Loucy (cell line): ENCODE data around the gene CABLES1.

Source experiments
- H2AFZ ChIP-seq: fragments of 200-600 bp; sonication (generic); 2 replicates; pipeline ENCODE4 v1.6.0; 2016; ENCODE audit warnings: antibody characterized with exemption, mild to moderate bottlenecking, low read length, moderate library complexity
- H3F3A ChIP-seq: fragments of 200-600 bp; 2 replicates; pipeline ENCODE4 v1.6.0; 2016; ENCODE audit warnings: antibody characterized with exemption, low read depth, mild to moderate bottlenecking
- H3K27me3 ChIP-seq: fragments of 200-600 bp; sonication (generic); 2 replicates; pipeline ENCODE4 v1.6.1; 2014; ENCODE audit warnings: low read length, mild to moderate bottlenecking; ENCODE audit not compliant: insufficient read depth, poor library complexity, severe bottlenecking
- H3K36me3 ChIP-seq: fragments of 200-600 bp; sonication (generic); 2 replicates; pipeline ENCODE4 v1.6.1; 2016; ENCODE audit warnings: low read length; ENCODE audit not compliant: insufficient read depth
- H3K4me1 ChIP-seq: fragments of 200-600 bp; sonication (generic); 2 replicates; pipeline ENCODE4 v1.5.1; 2014; ENCODE audit warnings: low read length, mild to moderate bottlenecking; ENCODE audit not compliant: insufficient read depth, poor library complexity, severe bottlenecking
- H3K4me2 ChIP-seq: fragments of 200-600 bp; sonication (generic); 2 replicates; pipeline ENCODE4 v1.6.0; 2014; ENCODE audit warnings: antibody characterized with exemption, low read length, low read depth, mild to moderate bottlenecking; ENCODE audit not compliant: poor library complexity, severe bottlenecking
- H3K4me3 ChIP-seq: fragments of 200-600 bp; sonication (generic); 2 replicates; pipeline ENCODE4 v1.5.1; 2014; ENCODE audit warnings: low read length, mild to moderate bottlenecking, mixed read lengths; ENCODE audit not compliant: poor library complexity, severe bottlenecking
- H3K79me2 ChIP-seq: fragments of 200-600 bp; sonication (generic); 2 replicates; pipeline ENCODE4 v1.6.1; 2014; ENCODE audit warnings: low read length; ENCODE audit not compliant: insufficient read depth
- H3K9ac ChIP-seq: fragments of 200-600 bp; sonication (generic); 2 replicates; pipeline ENCODE4 v1.6.0; 2014; ENCODE audit warnings: mild to moderate bottlenecking, low read depth, low read length, moderate library complexity; ENCODE audit not compliant: poor library complexity, severe bottlenecking
- H3K9me2 ChIP-seq: fragments of 200-600 bp; sonication (generic); replicated peaks from 2 replicates; pipeline ENCODE4 v1.6.1; 2016; ENCODE audit warnings: low read depth, low read length, mixed read lengths
- H3K9me3 ChIP-seq: fragments of 200-600 bp; sonication (generic); 2 replicates; pipeline ENCODE4 v1.6.1; 2014; ENCODE audit warnings: mild to moderate bottlenecking, antibody characterized with exemption, low read length, low read depth; ENCODE audit not compliant: insufficient read depth
- H4K20me1 ChIP-seq: fragments of 200-600 bp; sonication (generic); 2 replicates; pipeline ENCODE4 v1.6.0; 2014; ENCODE audit warnings: antibody characterized with exemption, low read length, mild to moderate bottlenecking; ENCODE audit not compliant: insufficient read depth, poor library complexity, severe bottlenecking
- CTCF ChIP-seq: fragments of 200-600 bp; sonication (generic); conservative IDR thresholded peaks from 2 replicates; pipeline ENCODE4 v1.5.1; 2014; ENCODE audit warnings: mild to moderate bottlenecking, antibody characterized with exemption, low read length
- EZH2phosphoT487 ChIP-seq: fragments of 200-600 bp; IDR thresholded peaks from 2 replicates; pipeline ENCODE4 v1.6.1; 2018; ENCODE audit warnings: antibody characterized with exemption, mild to moderate bottlenecking, moderate library complexity, borderline replicate concordance

CABLES1 gene

GRCh38 chr18:23144640-23145039, 9.4 kb downstream of the CABLES1 start:
- Histone ChIP-seq H3K4me2 (peak overlapping the region; percentile 82), H3K9ac (peak overlapping the region; percentile 66), H3K36me3 (no peaks in the 10 kb centered on the region; the same call in 1 of the 2 replicates), H3K4me1 (peaks cover 66% of the 10 kb centered on the region), H3K9me2 (no peaks in the 10 kb centered on the region), H3K79me2 (peaks cover 94% of the 10 kb centered on the region), H3F3A (peaks cover 3% of the 10 kb centered on the region; the same call in 1 of the 2 replicates), H3K9me3 (no peaks in the 10 kb centered on the region), H2AFZ (no peak overlapping the region), H3K27me3 (no peaks in the 10 kb centered on the region), H4K20me1 (peaks cover 13% of the 10 kb centered on the region), H3K4me3 (peak overlapping the region; percentile 61)
- TF ChIP-seq CTCF (no peak), EZH2phosphoT487 (no peak)

- H3K79me2 ChIP-seq = peaks cover 93% of the 10 kb centered on the region
- H3K27me3 ChIP-seq = no peaks in the 10 kb centered on the region
- H3K9ac ChIP-seq = peak overlapping the region; percentile 6
- no peak overlapping the region for H2AFZ ChIP-seq
- H3F3A ChIP-seq = peaks cover 3% of the 10 kb centered on the region; the same call in 1 of the 2 replicates
- H3K4me3 ChIP-seq = peak overlapping the region; percentile 7
- H3K4me1 ChIP-seq = peaks cover 57% of the 10 kb centered on the region
- H4K20me1 ChIP-seq = peaks cover 13% of the 10 kb centered on the region
- H3K4me2 ChIP-seq = peak overlapping the region; percentile 45
- TF ChIP-seq EZH2phosphoT487 (no peak), CTCF (no peak)
- no peaks in the 10 kb centered on the region for H3K9me2 ChIP-seq
- no peaks in the 10 kb centered on the region for H3K9me3 ChIP-seq
- H3K36me3 ChIP-seq = peaks cover 3% of the 10 kb centered on the region; the same call in 1 of the 2 replicates
These were observed 10.3 kb downstream of the CABLES1 start for GRCh38 chr18:23145621-23146020.

GRCh38 chr18:23146861-23147469, 11.7 kb downstream of the CABLES1 start:
- no peak overlapping the region for H3K4me2 ChIP-seq
- H3K4me3 ChIP-seq = no peak overlapping the region
- no peaks in the 10 kb centered on the region for H3K9me3 ChIP-seq
- no peaks in the 10 kb centered on the region for H3K27me3 ChIP-seq
- no peak for TF ChIP-seq CTCF
- H3K79me2 ChIP-seq = peaks cover 94% of the 10 kb centered on the region
- peaks cover 13% of the 10 kb centered on the region for H4K20me1 ChIP-seq
- peaks cover 3% of the 10 kb centered on the region; the same call in 1 of the 2 replicates for H3K36me3 ChIP-seq
- no peaks in the 10 kb centered on the region for H3F3A ChIP-seq
- H2AFZ ChIP-seq = no peak overlapping the region
- no peak overlapping the region for H3K9ac ChIP-seq
- peaks cover 44% of the 10 kb centered on the region for H3K4me1 ChIP-seq
- H3K9me2 ChIP-seq = no peaks in the 10 kb centered on the region
